OCI-LY3 (cell line): ENCODE results near the gene UGP2.

Source experiments
- H2AFZ ChIP-seq: fragments of 200-600, 300-600 bp; shearing (Covaris generic); 2 replicates; pipeline ENCODE4 v1.6.0; 2014; ENCODE audit warnings: antibody characterized with exemption, low read depth, low read length
- H3K27ac ChIP-seq: fragments of 200-600, 300-600 bp; sonication (generic); 2 replicates; pipeline ENCODE4 v1.5.1; 2014; ENCODE audit warnings: mild to moderate bottlenecking, low read length, moderate library complexity, mixed read lengths
- H3K27me3 ChIP-seq: fragments of 200-600, 300-600 bp; sonication (generic); 2 replicates; pipeline ENCODE4 v1.6.1; 2014; ENCODE audit warnings: low read depth, low read length, mixed read lengths
- H3K36me3 ChIP-seq: fragments of 200-600, 300-600 bp; sonication (generic); replicated peaks from 2 replicates; pipeline ENCODE3; 2014; ENCODE audit warnings: low read depth, low read length, mixed read lengths
- H3K4me1 ChIP-seq: fragments of 300-600, 200-600 bp; sonication (generic); 2 replicates; pipeline ENCODE4 v1.6.1; 2014; ENCODE audit warnings: low read length, mixed read lengths
- H3K4me2 ChIP-seq: fragments of 200-600, 300-600 bp; sonication (generic); 2 replicates; pipeline ENCODE4 v1.6.1; 2014; ENCODE audit warnings: low read length, mixed read lengths
- H3K4me3 ChIP-seq: fragments of 300-600, 200-600 bp; sonication (generic); 2 replicates; pipeline ENCODE4 v1.5.1; 2014; ENCODE audit warnings: antibody characterized with exemption, mild to moderate bottlenecking, low read length, moderate library complexity
- H3K79me2 ChIP-seq: fragments of 300-600, 200-600 bp; shearing (Covaris generic); 2 replicates; pipeline ENCODE4 v1.6.1; 2014; ENCODE audit warnings: mild to moderate bottlenecking, low read length, mixed read lengths
- H3K9ac ChIP-seq: fragments of 300-600, 200-600 bp; shearing (Covaris generic); 2 replicates; pipeline ENCODE4 v1.6.0; 2014; ENCODE audit warnings: mild to moderate bottlenecking, low read length, moderate library complexity
- H3K9me3 ChIP-seq: fragments of 200-600, 300-600 bp; shearing (Covaris generic); 2 replicates; pipeline ENCODE4 v1.6.1; 2014; ENCODE audit warnings: low read length, mixed read lengths; ENCODE audit not compliant: insufficient read depth
- H4K20me1 ChIP-seq: fragments of 200-600, 300-600 bp; sonication (generic); 2 replicates; pipeline ENCODE4 v1.6.1; 2016; ENCODE audit warnings: low read length, mixed read lengths; ENCODE audit not compliant: insufficient read depth
- CTCF ChIP-seq: fragments of 200-600, 300-600 bp; sonication (generic); IDR thresholded peaks from 2 replicates; pipeline ENCODE4 v1.5.1; 2014; ENCODE audit warnings: antibody characterized with exemption, low read length, low read depth
- EZH2phosphoT487 ChIP-seq: fragments of 200-600 bp; shearing (Covaris generic); IDR thresholded peaks from 2 replicates; pipeline ENCODE4 v1.6.1; 2018; ENCODE audit warnings: antibody characterized with exemption, mixed run types, low read depth

The UGP2 gene

GRCh38 chr2:63890678-63891077 lies 49.0 kb downstream of the UGP2 start:
- H3K27ac ChIP-seq: no peak overlapping the region
- TF ChIP-seq EZH2phosphoT487: no peak
- no peak for TF ChIP-seq CTCF
- H3K79me2 ChIP-seq: no peaks in the 10 kb centered on the region
- H4K20me1 ChIP-seq: no peaks in the 10 kb centered on the region
- peaks cover 53% of the 10 kb centered on the region for H3K36me3 ChIP-seq
- H3K9me3 ChIP-seq: no peaks in the 10 kb centered on the region
- H3K4me3 ChIP-seq: no peak overlapping the region
- H2AFZ ChIP-seq: no peak overlapping the region
- H3K4me2 ChIP-seq: no peak overlapping the region
- no peaks in the 10 kb centered on the region for H3K27me3 ChIP-seq
- no peak overlapping the region for H3K9ac ChIP-seq
- H3K4me1 ChIP-seq: no peaks in the 10 kb centered on the region

GRCh38 chr2:63891488-63892030 lies 49.9 kb downstream of the UGP2 start:
- no peaks in the 10 kb centered on the region for H4K20me1 ChIP-seq
- TF ChIP-seq EZH2phosphoT487: no peak
- no peak for TF ChIP-seq CTCF
- peaks cover 45% of the 10 kb centered on the region for H3K36me3 ChIP-seq
- H3K27me3 ChIP-seq: no peaks in the 10 kb centered on the region
- no peaks in the 10 kb centered on the region for H3K4me1 ChIP-seq
- H3K27ac ChIP-seq: no peak overlapping the region
- no peaks in the 10 kb centered on the region for H3K9me3 ChIP-seq
- H3K79me2 ChIP-seq: no peaks in the 10 kb centered on the region
- no peak overlapping the region for H3K4me3 ChIP-seq
- H3K9ac ChIP-seq: no peak overlapping the region
- H2AFZ ChIP-seq: no peak overlapping the region
- H3K4me2 ChIP-seq: no peak overlapping the region

- no peaks in the 10 kb centered on the region for H4K20me1 ChIP-seq
- peaks cover 39% of the 10 kb centered on the region for H3K36me3 ChIP-seq
Observed at GRCh38 chr2:63893163-63893562, 51.5 kb downstream of the UGP2 start.

GRCh38 chr2:63894167-63894566 lies 52.5 kb downstream of the UGP2 start:
- no peak overlapping the region for H3K27ac ChIP-seq
- TF ChIP-seq EZH2phosphoT487 (no peak), CTCF (no peak)
- no peak overlapping the region for H3K4me3 ChIP-seq
- H3K36me3 ChIP-seq: peaks cover 37% of the 10 kb centered on the region
- no peaks in the 10 kb centered on the region for H3K27me3 ChIP-seq
- no peak overlapping the region for H3K4me2 ChIP-seq
- no peaks in the 10 kb centered on the region for H4K20me1 ChIP-seq
- no peaks in the 10 kb centered on the region for H3K4me1 ChIP-seq
- H3K79me2 ChIP-seq: no peaks in the 10 kb centered on the region
- H3K9ac ChIP-seq: no peak overlapping the region
- no peak overlapping the region for H2AFZ ChIP-seq
- no peaks in the 10 kb centered on the region for H3K9me3 ChIP-seq

More at GRCh38 chr2:63893163-63893562, 51.5 kb downstream of the UGP2 start:
- no peak overlapping the region for H3K4me3 ChIP-seq
- no peak for TF ChIP-seq EZH2phosphoT487
- TF ChIP-seq CTCF: no peak
- no peaks in the 10 kb centered on the region for H3K4me1 ChIP-seq
- no peak overlapping the region for H3K27ac ChIP-seq
- H3K27me3 ChIP-seq: no peaks in the 10 kb centered on the region
- H3K79me2 ChIP-seq: no peaks in the 10 kb centered on the region
- no peak overlapping the region for H2AFZ ChIP-seq
- no peak overlapping the region for H3K9ac ChIP-seq
- no peaks in the 10 kb centered on the region for H3K9me3 ChIP-seq
- H3K4me2 ChIP-seq: no peak overlapping the region
